Measurements from ENCODE around the gene STRADB.
"Not testable (repeated sequence)": the region's sequence is repeated elsewhere in the genome, so short reads cannot be mapped to it uniquely, and the experiment has no call there.

Gene STRADB

GRCh38 chr2:201430322-201430721 is 21.2 kb upstream of the STRADB start:
- not testable (repeated sequence) for DNase-seq (ENCODE audit: low read depth in 2 of 2)

- no peak for DNase-seq (ENCODE audit: low read depth in 2 of 2)
These were observed 20.7 kb upstream of the STRADB start for GRCh38 chr2:201430839-201431238.

- no peak for DNase-seq (ENCODE audit: low read depth in 2 of 2)
These were observed 19.4 kb upstream of the STRADB start for GRCh38 chr2:201432038-201432620.

- no peak for DNase-seq (ENCODE audit: low read depth in 2 of 2)
These were observed 18.7 kb upstream of the STRADB start for GRCh38 chr2:201432621-201433393.

- no peak for DNase-seq (ENCODE audit: low read depth in 2 of 2)
These were observed 18.0 kb upstream of the STRADB start for GRCh38 chr2:201433394-201433995.

- DNase-seq (ENCODE audit: low read depth in 2 of 2) = no peak
These were observed 15.4 kb upstream of the STRADB start for GRCh38 chr2:201436141-201436540.

- not testable (repeated sequence) for DNase-seq (ENCODE audit: low read depth in 2 of 2)
These were observed 12.1 kb upstream of the STRADB start for GRCh38 chr2:201439336-201439922.

GRCh38 chr2:201440182-201440581 is 11.4 kb upstream of the STRADB start:
- DNase-seq (ENCODE audit: low read depth in 2 of 2) = no peak

- DNase-seq (ENCODE audit: low read depth in 2 of 2) = no peak
These were observed 10.1 kb upstream of the STRADB start for GRCh38 chr2:201441409-201441808.

GRCh38 chr2:201444746-201445465 is 6.6 kb upstream of the STRADB start:
- DNase-seq (ENCODE audit: low read depth in 2 of 2) = no peak

GRCh38 chr2:201447086-201447485 is 4.5 kb upstream of the STRADB start:
- DNase-seq (ENCODE audit: low read depth in 2 of 2) = no peak

GRCh38 chr2:201448061-201448460 is 3.5 kb upstream of the STRADB start:
- no peak for DNase-seq (ENCODE audit: low read depth in 2 of 2)

- DNase-seq (ENCODE audit: low read depth in 2 of 2) = no peak
These were observed 2.8 kb upstream of the STRADB start for GRCh38 chr2:201448701-201449100.

- DNase-seq (ENCODE audit: low read depth in 2 of 2) = no peak
These were observed 617 bp upstream of the STRADB start for GRCh38 chr2:201450954-201451291.

- no peak for DNase-seq (ENCODE audit: low read depth in 2 of 2)
These were observed 750 bp downstream of the STRADB start for GRCh38 chr2:201452058-201452921.

- no peak for DNase-seq (ENCODE audit: low read depth in 2 of 2)
These were observed 1.5 kb downstream of the STRADB start for GRCh38 chr2:201452922-201453643.

GRCh38 chr2:201458381-201458780 is 6.8 kb downstream of the STRADB start:
- no peak for DNase-seq (ENCODE audit: low read depth in 2 of 2)

- DNase-seq (ENCODE audit: low read depth in 2 of 2) = no peak
These were observed 9.0 kb downstream of the STRADB start for GRCh38 chr2:201460532-201460931.

GRCh38 chr2:201464547-201464946 is 13.0 kb downstream of the STRADB start:
- DNase-seq (ENCODE audit: low read depth in 2 of 2) = no peak

- no peak for DNase-seq (ENCODE audit: low read depth in 2 of 2)
These were observed 14.0 kb downstream of the STRADB start for GRCh38 chr2:201465524-201465971.
